ENCODE data around the gene STAC3. TPM values are rescaled to one million over a fixed set of nuclear protein-coding genes. Genes with fewer than 3 reads are reported as not detected.

STAC3 gene
- total and polyA plus RNA-seq, 2 experiments from 2014 or later: 0.48 to 3.0 TPM

DNA sequence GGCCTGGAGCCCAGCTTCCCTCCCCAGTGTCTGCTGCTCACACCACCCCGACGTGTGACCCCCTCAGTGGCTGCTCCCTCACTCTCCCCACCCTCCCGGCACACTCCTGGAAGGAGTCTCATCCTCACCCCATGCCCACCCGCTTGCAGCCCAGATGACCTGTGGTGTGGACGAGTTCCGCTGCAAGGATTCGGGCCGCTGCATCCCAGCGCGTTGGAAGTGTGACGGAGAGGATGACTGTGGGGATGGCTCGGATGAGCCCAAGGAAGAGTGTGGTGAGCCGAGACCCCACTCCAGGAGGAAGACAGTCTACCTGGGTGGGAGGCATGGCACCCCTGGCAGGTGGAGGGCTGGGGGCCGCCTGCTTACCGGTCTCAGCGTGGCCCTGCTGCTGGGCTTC is 49.4 kb downstream of the STAC3 start (continued):
- TF ChIP-seq, protein P1, sequence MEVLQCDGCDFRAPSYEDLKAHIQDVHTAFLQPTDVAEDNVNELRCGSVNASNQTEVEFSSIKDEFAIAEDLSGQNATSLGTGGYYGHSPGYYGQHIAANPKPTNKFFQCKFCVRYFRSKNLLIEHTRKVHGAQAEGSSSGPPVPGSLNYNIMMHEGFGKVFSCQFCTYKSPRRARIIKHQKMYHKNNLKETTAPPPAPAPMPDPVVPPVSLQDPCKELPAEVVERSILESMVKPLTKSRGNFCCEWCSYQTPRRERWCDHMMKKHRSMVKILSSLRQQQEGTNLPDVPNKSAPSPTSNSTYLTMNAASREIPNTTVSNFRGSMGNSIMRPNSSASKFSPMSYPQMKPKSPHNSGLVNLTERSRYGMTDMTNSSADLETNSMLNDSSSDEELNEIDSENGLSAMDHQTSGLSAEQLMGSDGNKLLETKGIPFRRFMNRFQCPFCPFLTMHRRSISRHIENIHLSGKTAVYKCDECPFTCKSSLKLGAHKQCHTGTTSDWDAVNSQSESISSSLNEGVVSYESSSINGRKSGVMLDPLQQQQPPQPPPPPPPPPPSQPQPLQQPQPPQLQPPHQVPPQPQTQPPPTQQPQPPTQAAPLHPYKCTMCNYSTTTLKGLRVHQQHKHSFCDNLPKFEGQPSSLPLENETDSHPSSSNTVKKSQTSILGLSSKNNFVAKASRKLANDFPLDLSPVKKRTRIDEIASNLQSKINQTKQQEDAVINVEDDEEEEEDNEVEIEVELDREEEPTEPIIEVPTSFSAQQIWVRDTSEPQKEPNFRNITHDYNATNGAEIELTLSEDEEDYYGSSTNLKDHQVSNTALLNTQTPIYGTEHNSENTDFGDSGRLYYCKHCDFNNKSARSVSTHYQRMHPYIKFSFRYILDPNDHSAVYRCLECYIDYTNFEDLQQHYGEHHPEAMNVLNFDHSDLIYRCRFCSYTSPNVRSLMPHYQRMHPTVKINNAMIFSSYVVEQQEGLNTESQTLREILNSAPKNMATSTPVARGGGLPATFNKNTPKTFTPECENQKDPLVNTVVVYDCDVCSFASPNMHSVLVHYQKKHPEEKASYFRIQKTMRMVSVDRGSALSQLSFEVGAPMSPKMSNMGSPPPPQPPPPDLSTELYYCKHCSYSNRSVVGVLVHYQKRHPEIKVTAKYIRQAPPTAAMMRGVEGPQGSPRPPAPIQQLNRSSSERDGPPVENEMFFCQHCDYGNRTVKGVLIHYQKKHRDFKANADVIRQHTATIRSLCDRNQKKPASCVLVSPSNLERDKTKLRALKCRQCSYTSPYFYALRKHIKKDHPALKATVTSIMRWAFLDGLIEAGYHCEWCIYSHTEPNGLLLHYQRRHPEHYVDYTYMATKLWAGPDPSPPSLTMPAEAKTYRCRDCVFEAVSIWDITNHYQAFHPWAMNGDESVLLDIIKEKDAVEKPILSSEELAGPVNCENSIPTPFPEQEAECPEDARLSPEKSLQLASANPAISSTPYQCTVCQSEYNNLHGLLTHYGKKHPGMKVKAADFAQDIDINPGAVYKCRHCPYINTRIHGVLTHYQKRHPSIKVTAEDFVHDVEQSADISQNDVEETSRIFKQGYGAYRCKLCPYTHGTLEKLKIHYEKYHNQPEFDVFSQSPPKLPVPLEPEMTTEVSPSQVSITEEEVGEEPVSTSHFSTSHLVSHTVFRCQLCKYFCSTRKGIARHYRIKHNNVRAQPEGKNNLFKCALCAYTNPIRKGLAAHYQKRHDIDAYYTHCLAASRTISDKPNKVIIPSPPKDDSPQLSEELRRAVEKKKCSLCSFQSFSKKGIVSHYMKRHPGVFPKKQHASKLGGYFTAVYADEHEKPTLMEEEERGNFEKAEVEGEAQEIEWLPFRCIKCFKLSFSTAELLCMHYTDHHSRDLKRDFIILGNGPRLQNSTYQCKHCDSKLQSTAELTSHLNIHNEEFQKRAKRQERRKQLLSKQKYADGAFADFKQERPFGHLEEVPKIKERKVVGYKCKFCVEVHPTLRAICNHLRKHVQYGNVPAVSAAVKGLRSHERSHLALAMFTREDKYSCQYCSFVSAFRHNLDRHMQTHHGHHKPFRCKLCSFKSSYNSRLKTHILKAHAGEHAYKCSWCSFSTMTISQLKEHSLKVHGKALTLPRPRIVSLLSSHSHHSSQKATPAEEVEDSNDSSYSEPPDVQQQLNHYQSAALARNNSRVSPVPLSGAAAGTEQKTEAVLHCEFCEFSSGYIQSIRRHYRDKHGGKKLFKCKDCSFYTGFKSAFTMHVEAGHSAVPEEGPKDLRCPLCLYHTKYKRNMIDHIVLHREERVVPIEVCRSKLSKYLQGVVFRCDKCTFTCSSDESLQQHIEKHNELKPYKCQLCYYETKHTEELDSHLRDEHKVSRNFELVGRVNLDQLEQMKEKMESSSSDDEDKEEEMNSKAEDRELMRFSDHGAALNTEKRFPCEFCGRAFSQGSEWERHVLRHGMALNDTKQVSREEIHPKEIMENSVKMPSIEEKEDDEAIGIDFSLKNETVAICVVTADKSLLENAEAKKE (CRISPR knock-in tag; IDR thresholded peaks at IDR 0.05): no peak
- no peak for TF ChIP-seq NANOG (IDR thresholded peaks at IDR 0.05; ENCODE audit: borderline replicate concordance)
- no peak for TF ChIP-seq POLR2AphosphoS5 (IDR thresholded peaks at IDR 0.05; ENCODE audit: low read depth)
- TF ChIP-seq ZNF114 (CRISPR knock-in tag; IDR thresholded peaks at IDR 0.05): no peak
- TF ChIP-seq, protein P2, sequence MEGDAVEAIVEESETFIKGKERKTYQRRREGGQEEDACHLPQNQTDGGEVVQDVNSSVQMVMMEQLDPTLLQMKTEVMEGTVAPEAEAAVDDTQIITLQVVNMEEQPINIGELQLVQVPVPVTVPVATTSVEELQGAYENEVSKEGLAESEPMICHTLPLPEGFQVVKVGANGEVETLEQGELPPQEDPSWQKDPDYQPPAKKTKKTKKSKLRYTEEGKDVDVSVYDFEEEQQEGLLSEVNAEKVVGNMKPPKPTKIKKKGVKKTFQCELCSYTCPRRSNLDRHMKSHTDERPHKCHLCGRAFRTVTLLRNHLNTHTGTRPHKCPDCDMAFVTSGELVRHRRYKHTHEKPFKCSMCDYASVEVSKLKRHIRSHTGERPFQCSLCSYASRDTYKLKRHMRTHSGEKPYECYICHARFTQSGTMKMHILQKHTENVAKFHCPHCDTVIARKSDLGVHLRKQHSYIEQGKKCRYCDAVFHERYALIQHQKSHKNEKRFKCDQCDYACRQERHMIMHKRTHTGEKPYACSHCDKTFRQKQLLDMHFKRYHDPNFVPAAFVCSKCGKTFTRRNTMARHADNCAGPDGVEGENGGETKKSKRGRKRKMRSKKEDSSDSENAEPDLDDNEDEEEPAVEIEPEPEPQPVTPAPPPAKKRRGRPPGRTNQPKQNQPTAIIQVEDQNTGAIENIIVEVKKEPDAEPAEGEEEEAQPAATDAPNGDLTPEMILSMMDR (conservative IDR thresholded peaks at IDR 0.05; ENCODE audit: low read depth in 2 of 2): no peak
- TF ChIP-seq JUNB (IDR thresholded peaks at IDR 0.05; ENCODE audit: unreplicated experiment): no peak
- TF ChIP-seq, protein P3, sequence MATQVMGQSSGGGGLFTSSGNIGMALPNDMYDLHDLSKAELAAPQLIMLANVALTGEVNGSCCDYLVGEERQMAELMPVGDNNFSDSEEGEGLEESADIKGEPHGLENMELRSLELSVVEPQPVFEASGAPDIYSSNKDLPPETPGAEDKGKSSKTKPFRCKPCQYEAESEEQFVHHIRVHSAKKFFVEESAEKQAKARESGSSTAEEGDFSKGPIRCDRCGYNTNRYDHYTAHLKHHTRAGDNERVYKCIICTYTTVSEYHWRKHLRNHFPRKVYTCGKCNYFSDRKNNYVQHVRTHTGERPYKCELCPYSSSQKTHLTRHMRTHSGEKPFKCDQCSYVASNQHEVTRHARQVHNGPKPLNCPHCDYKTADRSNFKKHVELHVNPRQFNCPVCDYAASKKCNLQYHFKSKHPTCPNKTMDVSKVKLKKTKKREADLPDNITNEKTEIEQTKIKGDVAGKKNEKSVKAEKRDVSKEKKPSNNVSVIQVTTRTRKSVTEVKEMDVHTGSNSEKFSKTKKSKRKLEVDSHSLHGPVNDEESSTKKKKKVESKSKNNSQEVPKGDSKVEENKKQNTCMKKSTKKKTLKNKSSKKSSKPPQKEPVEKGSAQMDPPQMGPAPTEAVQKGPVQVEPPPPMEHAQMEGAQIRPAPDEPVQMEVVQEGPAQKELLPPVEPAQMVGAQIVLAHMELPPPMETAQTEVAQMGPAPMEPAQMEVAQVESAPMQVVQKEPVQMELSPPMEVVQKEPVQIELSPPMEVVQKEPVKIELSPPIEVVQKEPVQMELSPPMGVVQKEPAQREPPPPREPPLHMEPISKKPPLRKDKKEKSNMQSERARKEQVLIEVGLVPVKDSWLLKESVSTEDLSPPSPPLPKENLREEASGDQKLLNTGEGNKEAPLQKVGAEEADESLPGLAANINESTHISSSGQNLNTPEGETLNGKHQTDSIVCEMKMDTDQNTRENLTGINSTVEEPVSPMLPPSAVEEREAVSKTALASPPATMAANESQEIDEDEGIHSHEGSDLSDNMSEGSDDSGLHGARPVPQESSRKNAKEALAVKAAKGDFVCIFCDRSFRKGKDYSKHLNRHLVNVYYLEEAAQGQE (IDR thresholded peaks at IDR 0.05; ENCODE audit: unreplicated experiment): no peak
- no peak for TF ChIP-seq EZH2phosphoT487 (IDR thresholded peaks at IDR 0.05; ENCODE audit: unreplicated experiment)

Measured in GM23338 (cell line).